Transverse colon (tissue), 4 donors: ENCODE results near the gene ATP8B2. TPM values are rescaled to one million over a fixed set of nuclear protein-coding genes. Genes with fewer than 3 reads are reported as not detected.

ENCODE experiments used
- DNase-seq: peaks from one replicate; pipeline ENCODE4 v3.0.0-alpha.2; 2019
- H3K27ac ChIP-seq, 4 donors: fragments of 200-600 bp; sonication (generic); 2 replicates each; pipeline ENCODE4 v1.5.1; 2016 to 2018; ENCODE audit warnings: inconsistent platforms in 4 of 4
- H3K27me3 ChIP-seq: fragments of 200-600 bp; sonication (generic); 2 replicates; pipeline ENCODE4 v1.5.1; 2017; ENCODE audit warnings: inconsistent platforms
- H3K36me3 ChIP-seq, 4 donors: fragments of 200-600 bp; sonication (generic); 2 replicates each; pipeline ENCODE4 v1.5.1; 2017 to 2019; ENCODE audit warnings: inconsistent platforms in 4 of 4
- H3K4me1 ChIP-seq, 4 donors: fragments of 200-600 bp; sonication (generic); 2 replicates each; pipeline ENCODE4 v1.5.1; 2017 to 2020; ENCODE audit warnings: inconsistent platforms in 4 of 4
- H3K4me3 ChIP-seq, 4 donors: fragments of 200-600 bp; sonication (generic); 1 replicate in 1 of 4; 2 replicates in 3 of 4; pipeline versions ENCODE4 v1.5.1 to v1.6.1; 2017 to 2019; ENCODE audit warnings: inconsistent platforms in 4 of 4
- H3K9me3 ChIP-seq, 2 donors: fragments of 200-600 bp; sonication (generic); 2 replicates each; pipeline ENCODE4 v1.5.1; 2017 to 2019; ENCODE audit warnings: inconsistent platforms in 2 of 2
- CTCF ChIP-seq, 5 experiments: fragments of 200-600 bp in 3 of 5; fragments of 450-650 bp in 2 of 5; sonication (generic) in 3 of 5; IDR thresholded peaks; 1 replicate in 2 of 5; 2 replicates in 3 of 5; pipeline ENCODE4 v1.5.1; 2016 to 2017; ENCODE audit warnings: antibody characterized with exemption in 5 of 5, inconsistent platforms in 3 of 5, mild to moderate bottlenecking in 2 of 5, moderate library complexity in 1 of 5
- EP300 ChIP-seq: sonication (generic); formaldehyde crosslinking; IDR thresholded peaks from one replicate; pipeline ENCODE4 v1.6.1; 2017; ENCODE audit warnings: antibody characterized with exemption, low read depth
- POLR2A ChIP-seq: fragments of 450-650 bp; IDR thresholded peaks from one replicate; pipeline ENCODE4 v1.6.1; 2016; ENCODE audit warnings: antibody characterized with exemption, mild to moderate bottlenecking, moderate library complexity
- POLR2AphosphoS5 ChIP-seq, 3 donors: sonication (generic); formaldehyde crosslinking; IDR thresholded peaks; one replicate each; pipeline ENCODE4 v1.6.1; 2016; ENCODE audit warnings: antibody characterized with exemption in 3 of 3
- WGBS, 2 donors: methylation state at CpG; one replicate each; pipeline ENCODE4 v1.1.5; 2018; ENCODE audit warnings: low coverage in 1 of 2; 5-methylcytosine and 5-hydroxymethylcytosine counted together
- in situ Hi-C, 4 donors: fragments of 200-750 bp; cut with MboI; loops; one replicate each; pipeline versions ENCODE4 v1.15.0 to v1.15.1; 2017; ENCODE audit warnings: low sequenced_read_pairs in 3 of 4, low pct_ligation_motif_present in 1 of 4, low pct_unique_long_range_greater_than_20kb in 1 of 4
- intact Hi-C: fragments of 100-400 bp; cut with DNase I; formaldehyde crosslinking; loops from one replicate; pipeline ENCODE4 v1.15.1; 2023; ENCODE audit warnings: low total_unique reads
- total RNA-seq, 4 donors: library from RNA; depleted of rRNA; stranded (reverse); fragments of >200 nt; gene quantifications; one replicate each; pipeline ENCODE4 v1.1.0, GENCODE V29; 2016

Gene ATP8B2
- total RNA-seq, 4 donors from 2014 or later, result 6.0 to 78.6 (median 24.9) TPM

GRCh38 chr1:154290921-154291320 is 34.4 kb upstream of the ATP8B2 start:
- in situ Hi-C loops (no loop called here), intact Hi-C loops (no loop called here)
- Histone ChIP-seq H3K4me1 (no peaks in the 10 kb centered on the region), H3K27me3 (no peaks in the 10 kb centered on the region), H3K27ac (no peak overlapping the region), H3K4me3 (no peak overlapping the region), H3K9me3 (peaks cover 13 to 16% of the 10 kb centered on the region in 2 donors), H3K36me3 (no peaks in the 10 kb centered on the region)
- no peak for DNase-seq
- no peak for TF ChIP-seq CTCF (IDR thresholded peaks at IDR 0.05)
- TF ChIP-seq POLR2AphosphoS5 (IDR thresholded peaks at IDR 0.05), result no peak
- TF ChIP-seq POLR2A, result no peak
- no peak for TF ChIP-seq EP300
- 82% methylated on average over 1 of the region's 1 CpG; no CpG with 5 or more reads in 1 of the 2 donors for WGBS, 2 donors

- Histone ChIP-seq H3K4me3 (no peak overlapping the region), H3K27ac (no peak overlapping the region), H3K9me3 (peaks cover 21 to 25% of the 10 kb centered on the region in 2 donors), H3K4me1 (no peaks in the 10 kb centered on the region), H3K36me3 (no peaks in the 10 kb centered on the region), H3K27me3 (no peaks in the 10 kb centered on the region)
- intact Hi-C loops (no loop called here), in situ Hi-C loops (no loop called here)
- WGBS, 2 donors, result 63 to 79% methylated on average over 6 to 8 of the region's 8 CpGs
- TF ChIP-seq CTCF (IDR thresholded peaks at IDR 0.05) (no peak), POLR2AphosphoS5 (IDR thresholded peaks at IDR 0.05) (no peak), POLR2A (no peak), EP300 (no peak)
- no peak for DNase-seq
These were observed 29.7 kb upstream of the ATP8B2 start for GRCh38 chr1:154295408-154296235.

- Histone ChIP-seq H3K36me3 (no peaks in the 10 kb centered on the region), H3K27me3 (no peaks in the 10 kb centered on the region), H3K27ac (no peak overlapping the region), H3K9me3 (peaks cover 0 to 6% of the 10 kb centered on the region in 2 donors), H3K4me1 (no peaks in the 10 kb centered on the region), H3K4me3 (no peak overlapping the region)
- 94% methylated on average over 1 of the region's 1 CpG; no CpG with 5 or more reads in 1 of the 2 donors for WGBS, 2 donors
- intact Hi-C loops (no loop called here), in situ Hi-C loops (no loop called here)
- no peak for TF ChIP-seq POLR2AphosphoS5 (IDR thresholded peaks at IDR 0.05)
- TF ChIP-seq CTCF (IDR thresholded peaks at IDR 0.05), result no peak
- no peak for TF ChIP-seq EP300
- TF ChIP-seq POLR2A, result no peak
- DNase-seq, result no peak
These were observed 23.7 kb upstream of the ATP8B2 start for GRCh38 chr1:154301582-154301981.

- 40 to 73% methylated on average over 1 to 9 of the region's 9 CpGs for WGBS, 2 donors
- DNase-seq, result no peak
- Histone ChIP-seq H3K9me3 (no peaks in the 10 kb centered on the region), H3K36me3 (no peaks in the 10 kb centered on the region), H3K4me3 (no peak overlapping the region), H3K4me1 (no peaks in the 10 kb centered on the region), H3K27me3 (no peaks in the 10 kb centered on the region), H3K27ac (no peak overlapping the region)
- in situ Hi-C loops (no loop called here), intact Hi-C loops (no loop called here)
- TF ChIP-seq EP300, result no peak
- TF ChIP-seq POLR2A, result no peak
- no peak for TF ChIP-seq CTCF (IDR thresholded peaks at IDR 0.05)
These were observed 20.5 kb upstream of the ATP8B2 start for GRCh38 chr1:154304664-154305337.
